ENCODE data around the gene ERC1.
"Not testable (repeated sequence)": the region's sequence is repeated elsewhere in the genome, so short reads cannot be mapped to it uniquely, and the experiment has no call there.

Gene ERC1

GRCh38 chr12:1252758-1253157 lies 261.7 kb downstream of the ERC1 start:
- in situ Hi-C loops (cut with HindIII; ENCODE audit: low sequenced_read_pairs) = no loop called here
- no peak for TF ChIP-seq CTCF (IDR thresholded peaks at IDR 0.05; ENCODE audit: low read depth, low read length, missing control alignments)
- no peak for DNase-seq (ENCODE audit: low read depth)
- H3K4me3 ChIP-seq (ENCODE audit: low read depth, low read length) = no peak overlapping the region

DNA sequence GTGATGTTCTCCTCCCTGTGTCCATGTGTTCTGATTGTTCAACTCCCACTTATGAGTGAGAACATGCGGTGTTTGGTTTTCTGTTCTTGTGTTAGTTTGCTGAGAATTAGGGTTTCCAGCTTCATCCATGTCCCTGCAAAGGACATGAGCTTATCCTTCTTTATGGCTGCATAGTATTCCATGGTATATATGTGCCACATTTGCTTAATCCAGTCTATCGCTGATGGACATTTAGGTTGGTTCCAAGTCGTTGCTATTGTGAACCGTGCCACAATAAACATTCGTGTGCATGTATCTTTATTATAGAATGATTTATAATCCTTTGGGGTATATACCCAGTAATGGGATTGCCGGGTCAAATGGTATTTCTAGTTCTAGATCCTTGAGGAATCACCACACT lies 264.1 kb downstream of the ERC1 start:
- H3K4me3 ChIP-seq (ENCODE audit: low read depth, low read length); in situ Hi-C loops (cut with HindIII; ENCODE audit: low sequenced_read_pairs); DNase-seq (ENCODE audit: low read depth): not testable (repeated sequence)

- DNase-seq (ENCODE audit: low read depth); H3K4me3 ChIP-seq (ENCODE audit: low read depth, low read length); in situ Hi-C loops (cut with HindIII; ENCODE audit: low sequenced_read_pairs): not testable (repeated sequence)
Observed at GRCh38 chr12:1255854-1256253, 264.8 kb downstream of the ERC1 start.

DNA sequence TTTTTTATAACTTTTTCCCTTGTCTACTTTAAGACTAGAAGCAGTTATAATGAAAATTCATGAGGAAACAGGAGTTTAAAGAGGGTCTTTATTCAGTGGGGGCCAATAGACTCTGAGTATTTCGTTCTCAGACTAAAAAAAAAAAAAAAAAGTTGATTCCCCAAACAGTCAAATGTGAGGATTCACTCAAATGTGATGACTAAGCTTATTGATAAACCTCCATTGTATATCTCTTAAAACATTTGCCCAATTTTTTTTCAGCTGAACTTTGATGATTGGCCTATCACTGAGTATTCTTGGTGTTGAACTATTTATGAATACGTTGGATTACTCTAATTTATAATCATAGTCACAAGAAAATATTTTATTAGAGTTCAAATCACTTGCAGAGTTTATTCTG lies 265.3 kb downstream of the ERC1 start:
- no peak for DNase-seq (ENCODE audit: low read depth)
- no peak for TF ChIP-seq CTCF (IDR thresholded peaks at IDR 0.05; ENCODE audit: low read depth, low read length, missing control alignments)
- in situ Hi-C loops (cut with HindIII; ENCODE audit: low sequenced_read_pairs) = no loop called here
- no peak overlapping the region for H3K4me3 ChIP-seq (ENCODE audit: low read depth, low read length)

- DNase-seq (ENCODE audit: low read depth) = no peak
- TF ChIP-seq CTCF (IDR thresholded peaks at IDR 0.05; ENCODE audit: low read depth, low read length, missing control alignments) = no peak
- in situ Hi-C loops (cut with HindIII; ENCODE audit: low sequenced_read_pairs) = no loop called here
- no peak overlapping the region for H3K4me3 ChIP-seq (ENCODE audit: low read depth, low read length)
Observed at GRCh38 chr12:1256991-1257390, 266.0 kb downstream of the ERC1 start.

DNA sequence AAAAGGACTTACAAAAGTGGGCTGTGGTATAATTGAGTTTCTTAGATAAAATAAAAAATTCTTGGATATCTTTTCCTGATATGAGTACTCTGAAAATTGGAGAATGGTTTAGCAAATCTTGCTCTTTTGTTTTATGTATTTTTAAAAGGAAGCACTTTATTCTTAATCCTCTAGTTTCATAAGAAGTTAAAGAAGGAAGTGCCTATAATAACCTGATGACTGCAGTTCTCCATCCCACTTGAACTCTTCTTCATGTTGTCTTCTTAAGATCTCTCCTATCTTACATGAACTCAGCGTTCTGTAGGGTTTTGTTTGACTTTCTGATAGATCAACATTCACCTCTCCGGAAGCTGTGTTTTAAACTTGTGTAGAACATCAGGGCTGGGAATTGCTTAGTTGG lies 271.0 kb downstream of the ERC1 start:
- no peak overlapping the region for H3K4me3 ChIP-seq (ENCODE audit: low read depth, low read length)
- TF ChIP-seq CTCF (IDR thresholded peaks at IDR 0.05; ENCODE audit: low read depth, low read length, missing control alignments) = no peak
- in situ Hi-C loops (cut with HindIII; ENCODE audit: low sequenced_read_pairs) = no loop called here
- no peak for DNase-seq (ENCODE audit: low read depth)

GRCh38 chr12:1267243-1267642 lies 276.2 kb downstream of the ERC1 start:
- no peak for DNase-seq (ENCODE audit: low read depth)
- in situ Hi-C loops (cut with HindIII; ENCODE audit: low sequenced_read_pairs) = no loop called here
- no peak for TF ChIP-seq CTCF (IDR thresholded peaks at IDR 0.05; ENCODE audit: low read depth, low read length, missing control alignments)

GRCh38 chr12:1272142-1272541 lies 281.1 kb downstream of the ERC1 start:
- in situ Hi-C loops (cut with HindIII; ENCODE audit: low sequenced_read_pairs) = no loop called here
- DNase-seq (ENCODE audit: low read depth) = no peak
- H3K4me3 ChIP-seq (ENCODE audit: low read depth, low read length) = no peak overlapping the region
- TF ChIP-seq CTCF (IDR thresholded peaks at IDR 0.05; ENCODE audit: low read depth, low read length, missing control alignments) = no peak

More at GRCh38 chr12:1267243-1267642, 276.2 kb downstream of the ERC1 start:
- no peak overlapping the region for H3K4me3 ChIP-seq (ENCODE audit: low read depth, low read length)

Measured in astrocyte of the cerebellum (primary cell).